IMR-90 (cell line): Measurements from ENCODE around the gene USH2A. TPM values are rescaled to one million over a fixed set of nuclear protein-coding genes. Genes with fewer than 3 reads are reported as not detected.

Experiments
- ATAC-seq: fragments of 200-7000 bp; cut with Tn5 transposase; 2 replicates; pipeline ENCODE4 v1.9.1; 2020; ENCODE audit warnings: low read depth, mild to moderate bottlenecking, moderate library complexity
- BruUV-seq: library from RNA; stranded (reverse); fragments of 400-500 nt; replicated peaks from 2 replicates; lab custom pipeline; 2021; lab: Mats Ljungman, UMichigan
- CTCF ChIA-PET: fragments of 300-600 bp; formaldehyde crosslinking; extraction: SDS; loops from one replicate; lab custom pipeline; 2021; ENCODE audit warnings: antibody characterized with exemption; lab: Yijun Ruan, JAX
- POLR2A ChIA-PET: fragments of 300-600 bp; sonication (Branson Sonifier 250); formaldehyde crosslinking; loops from one replicate; lab custom pipeline; 2022; ENCODE audit warnings: antibody characterized with exemption; ENCODE audit not compliant: unreplicated experiment; lab: Charles Lee
- DNase-seq: peaks from one replicate; pipeline ENCODE4 v3.0.0; 2013
- H2AFZ ChIP-seq: replicated peaks from 2 replicates; pipeline ENCODE3; 2013; ENCODE audit warnings: low read length, mild to moderate bottlenecking; ENCODE audit not compliant: poor library complexity
- H2AK5ac ChIP-seq: 2 replicates; pipeline ENCODE4 v1.6.1; 2013; ENCODE audit warnings: low read depth, low read length, inconsistent platforms
- H2AK9ac ChIP-seq: replicated peaks from 2 replicates; pipeline ENCODE3; 2013; ENCODE audit warnings: mild to moderate bottlenecking, low read depth, low read length, moderate library complexity; ENCODE audit not compliant: poor library complexity
- H2BK120ac ChIP-seq: 2 replicates; pipeline ENCODE4 v1.6.1; 2013; ENCODE audit warnings: low read depth, low read length, inconsistent platforms
- H2BK15ac ChIP-seq: 3 replicates; pipeline ENCODE4 v1.6.1; 2013; ENCODE audit warnings: low read depth, low read length, inconsistent platforms
- H2BK20ac ChIP-seq: 2 replicates; pipeline ENCODE4 v1.6.1; 2013; ENCODE audit warnings: low read depth, mild to moderate bottlenecking, inconsistent platforms, low read length, moderate library complexity
- H2BK5ac ChIP-seq: 2 replicates; pipeline ENCODE4 v1.6.1; 2013; ENCODE audit warnings: mild to moderate bottlenecking, low read depth, low read length, inconsistent platforms; ENCODE audit not compliant: poor library complexity, severe bottlenecking
- H3K14ac ChIP-seq: replicated peaks from 2 replicates; pipeline ENCODE4 v1.6.1; 2013; ENCODE audit warnings: low read depth, low read length, inconsistent platforms
- H3K18ac ChIP-seq: 2 replicates; pipeline ENCODE4 v1.6.1; 2013; ENCODE audit warnings: low read depth, low read length, control low read depth
- H3K23ac ChIP-seq: 2 replicates; pipeline ENCODE4 v1.6.1; 2013; ENCODE audit warnings: low read depth, low read length, inconsistent platforms
- H3K27ac ChIP-seq: 2 replicates; pipeline ENCODE4 v1.5.1; 2013; ENCODE audit warnings: mild to moderate bottlenecking, control low read depth, low read length; ENCODE audit not compliant: insufficient read depth
- H3K27me3 ChIP-seq: 2 replicates; pipeline ENCODE4 v1.6.1; 2013; ENCODE audit warnings: low read length; ENCODE audit not compliant: control insufficient read depth, insufficient read depth
- H3K36me3 ChIP-seq: 2 replicates; pipeline ENCODE4 v1.6.1; 2013; ENCODE audit warnings: low read length, mixed read lengths; ENCODE audit not compliant: control insufficient read depth, insufficient read depth
- H3K4ac ChIP-seq: 2 replicates; pipeline ENCODE4 v1.6.1; 2013; ENCODE audit warnings: low read depth, low read length, inconsistent platforms
- H3K4me1 ChIP-seq: 2 replicates; pipeline ENCODE4 v1.6.1; 2013; ENCODE audit warnings: low read length, mixed read lengths; ENCODE audit not compliant: control insufficient read depth, insufficient read depth
- H3K4me2 ChIP-seq: 2 replicates; pipeline ENCODE4 v1.6.1; 2013; ENCODE audit warnings: low read depth, mild to moderate bottlenecking, control low read depth, low read length, moderate library complexity
- H3K4me3 ChIP-seq: 2 replicates; pipeline ENCODE4 v1.5.1; 2013; ENCODE audit warnings: low read depth, mild to moderate bottlenecking, control low read depth, low read length, moderate library complexity; ENCODE audit not compliant: insufficient read depth
- H3K56ac ChIP-seq: 2 replicates; pipeline ENCODE4 v1.6.1; 2013; ENCODE audit warnings: low read length, inconsistent platforms; ENCODE audit not compliant: insufficient read depth; ENCODE audit errors: extremely low read depth
- H3K79me1 ChIP-seq, 2 experiments: 2 replicates each; pipeline ENCODE4 v1.6.1; 2013; ENCODE audit warnings: low read length in 2 of 2, inconsistent platforms in 1 of 2, low read depth in 1 of 2
- H3K9ac ChIP-seq: 2 replicates; pipeline ENCODE4 v1.6.1; 2013; ENCODE audit warnings: low read depth, low read length, control low read depth
- H3K9me1 ChIP-seq: 2 replicates; pipeline ENCODE4 v1.6.1; 2013; ENCODE audit warnings: low read length, inconsistent platforms; ENCODE audit not compliant: insufficient read depth
- H3K9me3 ChIP-seq: 2 replicates; pipeline ENCODE4 v1.6.1; 2013; ENCODE audit warnings: low read length; ENCODE audit not compliant: control insufficient read depth, insufficient read depth
- H4K20me1 ChIP-seq: 2 replicates; pipeline ENCODE4 v1.6.1; 2013; ENCODE audit warnings: low read length, inconsistent platforms; ENCODE audit not compliant: insufficient read depth
- H4K5ac ChIP-seq: 2 replicates; pipeline ENCODE4 v1.6.1; 2013; ENCODE audit warnings: mild to moderate bottlenecking, low read depth, low read length, control low read depth
- H4K8ac ChIP-seq, 2 experiments: 2 replicates each; pipeline ENCODE4 v1.6.1; 2013; ENCODE audit warnings: low read depth in 2 of 2, low read length in 2 of 2, control low read depth in 1 of 2, inconsistent platforms in 1 of 2
- H4K91ac ChIP-seq: 2 replicates; pipeline ENCODE4 v1.6.1; 2013; ENCODE audit warnings: low read depth, low read length, inconsistent platforms; ENCODE audit not compliant: insufficient read depth
- RAD21 ChIP-seq: IDR thresholded peaks from 2 replicates; pipeline ENCODE4 v1.6.1; 2012; ENCODE audit warnings: low read length, improper control_type of control experiment
- WGBS, 2 experiments: methylation state at CpG; one replicate each; pipeline versions ENCODE4 v1.1.5 to v1.1.7; 2013; ENCODE audit warnings: missing lambda C conversion rate in 2 of 2; ENCODE audit not compliant: insufficient read length in 1 of 2; ENCODE audit errors: extremely low coverage in 2 of 2; 5-methylcytosine and 5-hydroxymethylcytosine counted together
- dilution Hi-C: fragments of 300-500 bp; cut with HindIII; formaldehyde crosslinking; loops from one replicate; pipeline ENCODE4 v1.14.3; 2018; ENCODE audit warnings: low sequenced_read_pairs; ENCODE audit not compliant: unreplicated experiment
- in situ Hi-C: fragments of 300-500 bp; cut with MboI; formaldehyde crosslinking; loops from 3 replicates; pipeline ENCODE4 v1.14.3; 2019; ENCODE audit warnings: low sequenced_read_pairs, inconsistent platforms, mixed read lengths
- intact Hi-C: fragments of 100-400 bp; cut with micrococcal nuclease; formaldehyde crosslinking; loops from 2 replicates; pipeline ENCODE4 v1.10.0; 2022
- polyA plus RNA-seq, 3 experiments: library from polyadenylated mRNA; depleted of rRNA; stranded (reverse); fragments of >200 nt; gene quantifications; 2 replicates each; pipeline ENCODE4 v1.2.3, GENCODE V29; 2012; ENCODE audit warnings: low replicate concordance in 1 of 3
- total RNA-seq: library from RNA; depleted of rRNA; stranded (reverse); fragments of >200 nt; gene quantifications from 2 replicates; pipeline ENCODE4 v1.2.3, GENCODE V29; 2012

Gene USH2A
- total and polyA plus RNA-seq, 2 of the 4 experiments (the other 2 are of a cell fraction) = under 0.01 to 0.02 TPM

- Histone ChIP-seq H3K4me2 (no peak overlapping the region; the same call in 1 of the 2 replicates), H4K8ac (no peak overlapping the region), H3K14ac (no peak overlapping the region), H4K5ac (no peak overlapping the region), H3K4ac (no peak overlapping the region), H2BK5ac (no peak overlapping the region), H2AK9ac (no peak overlapping the region), H4K91ac (no peak overlapping the region), H4K20me1 (no peaks in the 10 kb centered on the region), H2BK15ac (no peak overlapping the region), H3K4me1 (no peaks in the 10 kb centered on the region), H2BK20ac (no peak overlapping the region), H3K27ac (no peak overlapping the region), H3K9ac (no peak overlapping the region), H2AK5ac (no peak overlapping the region), H3K79me1 (no peaks in the 10 kb centered on the region), H3K23ac (no peak overlapping the region), H2BK120ac (no peak overlapping the region), H3K9me1 (no peaks in the 10 kb centered on the region), H3K27me3 (no peaks in the 10 kb centered on the region), H3K56ac (no peak overlapping the region), H3K4me3 (no peak overlapping the region), H3K36me3 (no peaks in the 10 kb centered on the region), H3K9me3 (0 out of 2 replicates have a peak, but pooled peaks cover 2% of the 10 kb centered on the region), H2AFZ (no peak overlapping the region), H3K18ac (no peak overlapping the region)
- POLR2A ChIA-PET = no interaction called here
- WGBS, 2 experiments = no CpG with 5 or more reads among the region's 6 CpGs
- no TSS peak for BruUV-seq
- ATAC-seq (no peak), DNase-seq (no peak)
- in situ Hi-C loops = no loop called here
- no peak for TF ChIP-seq RAD21
- CTCF ChIA-PET = no interaction called here
- intact Hi-C loops = no loop called here
- dilution Hi-C loops = no loop called here
Observed at GRCh38 chr1:216323344-216323743, 99.9 kb downstream of the USH2A start.
